SU-DHL-6 (cell line): Measurements from ENCODE around the gene CREG1.

ENCODE experiments used
- H2AFZ ChIP-seq: fragments of 200-600 bp; sonication (generic); 2 replicates; pipeline ENCODE4 v1.6.1; 2014; ENCODE audit warnings: low read depth, mild to moderate bottlenecking, moderate library complexity, mixed read lengths, antibody characterized with exemption, low read length; ENCODE audit not compliant: severe bottlenecking
- H3F3A ChIP-seq: fragments of 200-600 bp; shearing (Covaris generic); 2 replicates; pipeline ENCODE4 v1.6.0; 2016; ENCODE audit warnings: antibody characterized with exemption, mild to moderate bottlenecking; ENCODE audit not compliant: insufficient read depth
- H3K27ac ChIP-seq: fragments of 200-600 bp; sonication (generic); 2 replicates; pipeline ENCODE4 v1.5.1; 2016; ENCODE audit warnings: low read depth, mild to moderate bottlenecking, low read length, moderate library complexity, mixed read lengths
- H3K27me3 ChIP-seq: fragments of 200-600 bp; sonication (generic), shearing (Covaris generic); 2 replicates; pipeline ENCODE4 v1.6.0; 2014; ENCODE audit warnings: mild to moderate bottlenecking, low read length
- H3K36me3 ChIP-seq: fragments of 200-600 bp; sonication (generic); 2 replicates; pipeline ENCODE4 v1.6.1; 2014; ENCODE audit warnings: mild to moderate bottlenecking, low read length, mixed read lengths
- H3K4me2 ChIP-seq: fragments of 300-600, 200-600 bp; shearing (Covaris generic), sonication (generic); 2 replicates; pipeline ENCODE4 v1.6.0; 2014; ENCODE audit warnings: low read length, low read depth, mild to moderate bottlenecking; ENCODE audit not compliant: poor library complexity, severe bottlenecking
- H3K4me3 ChIP-seq: fragments of 200-600 bp; sonication (generic); 2 replicates; pipeline ENCODE4 v1.5.1; 2014; ENCODE audit warnings: antibody characterized with exemption, low read length, mild to moderate bottlenecking, mixed read lengths; ENCODE audit not compliant: insufficient read depth, poor library complexity, severe bottlenecking
- H3K79me2 ChIP-seq: fragments of 200-600 bp; sonication (generic); 2 replicates; pipeline ENCODE4 v1.6.1; 2014; ENCODE audit warnings: mild to moderate bottlenecking, low read length, moderate library complexity; ENCODE audit not compliant: insufficient read depth
- H3K9ac ChIP-seq: fragments of 200-600 bp; sonication (generic); 2 replicates; pipeline ENCODE4 v1.7.0; 2014; ENCODE audit warnings: mild to moderate bottlenecking, low read length
- H3K9me2 ChIP-seq: fragments of 200-600 bp; sonication (generic); replicated peaks from 2 replicates; pipeline ENCODE4 v1.6.1; 2014; ENCODE audit warnings: low read length; ENCODE audit not compliant: insufficient read depth
- H3K9me3 ChIP-seq: fragments of 200-600 bp; sonication (generic); 2 replicates; pipeline ENCODE4 v1.6.1; 2014; ENCODE audit warnings: low read length, mixed read lengths; ENCODE audit not compliant: insufficient read depth
- H4K20me1 ChIP-seq: fragments of 200-600 bp; sonication (generic); 2 replicates; pipeline ENCODE4 v1.6.1; 2014; ENCODE audit warnings: low read depth, mild to moderate bottlenecking, antibody characterized with exemption, low read length, moderate library complexity, mixed read lengths
- CTCF ChIP-seq: fragments of 200-600 bp; sonication (generic); IDR thresholded peaks from one replicate; pipeline ENCODE4 v1.5.1; 2017; ENCODE audit warnings: antibody characterized with exemption, mild to moderate bottlenecking, low read length, moderate library complexity; ENCODE audit not compliant: insufficient read depth, poor library complexity, severe bottlenecking
- EZH2phosphoT487 ChIP-seq: fragments of 200-600 bp; sonication (generic), shearing (Covaris generic); conservative IDR thresholded peaks from 2 replicates; pipeline ENCODE4 v1.6.1; 2018; ENCODE audit warnings: mild to moderate bottlenecking, antibody characterized with exemption, low read length, moderate library complexity, mixed read lengths

CREG1 gene

DNA sequence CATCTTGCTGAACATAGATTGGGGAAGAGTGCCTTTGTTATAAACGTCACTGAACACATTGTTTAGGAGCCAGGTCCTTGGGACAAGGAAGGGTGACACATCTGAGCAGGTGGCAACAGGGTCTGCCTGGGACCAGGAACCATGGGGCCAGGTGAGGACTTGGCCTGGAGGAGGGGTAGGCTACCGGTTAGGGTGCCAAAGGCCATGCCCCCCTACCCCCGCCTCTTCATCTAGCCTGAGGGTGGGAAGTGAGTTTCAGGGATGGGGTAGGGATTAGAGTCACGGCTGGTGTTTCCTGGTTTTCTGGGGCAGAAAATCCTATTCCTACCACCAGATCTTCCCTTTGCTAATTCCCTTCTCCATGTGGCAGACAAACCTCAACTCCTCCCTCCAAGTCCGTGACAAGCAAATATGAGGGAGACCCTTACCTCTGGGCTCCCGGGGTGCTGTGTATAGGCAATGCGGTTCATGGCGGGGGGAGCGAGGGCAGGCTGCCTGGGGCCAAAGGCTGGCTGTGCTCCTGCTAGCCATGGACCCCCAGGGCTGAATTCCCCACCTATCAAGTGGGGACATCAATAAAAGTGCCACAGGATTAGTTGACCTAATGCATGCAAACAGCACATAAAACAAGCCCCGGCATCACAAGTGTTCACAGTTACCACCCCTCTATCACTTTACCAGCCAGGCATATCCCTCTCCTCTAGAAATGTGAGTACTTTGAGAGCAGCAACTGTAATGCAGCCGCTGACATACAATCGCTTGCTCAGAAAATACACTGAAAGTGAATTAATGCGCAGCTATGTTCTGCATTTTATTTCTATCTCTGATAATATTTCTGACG lies 49.7 kb downstream of the CREG1 start:
- TF ChIP-seq EZH2phosphoT487 = no peak
- no peak for TF ChIP-seq CTCF
- no peaks in the 10 kb centered on the region for H4K20me1 ChIP-seq

GRCh38 chr1:167502719-167503462 lies 50.7 kb downstream of the CREG1 start:
- H3K9me2 ChIP-seq = no peaks in the 10 kb centered on the region

More for the DNA sequence above, 49.7 kb downstream of the CREG1 start:
- Histone ChIP-seq H3F3A (no peaks in the 10 kb centered on the region), H3K27me3 (no peaks in the 10 kb centered on the region), H3K4me2 (no peak overlapping the region), H3K9me3 (no peaks in the 10 kb centered on the region), H3K36me3 (no peaks in the 10 kb centered on the region), H3K79me2 (no peaks in the 10 kb centered on the region), H3K4me3 (no peak overlapping the region), H3K9ac (no peak overlapping the region), H3K9me2 (no peaks in the 10 kb centered on the region), H2AFZ (no peak overlapping the region), H3K27ac (no peak overlapping the region)

GRCh38 chr1:167502192-167502551 lies 51.4 kb downstream of the CREG1 start:
- Histone ChIP-seq H3K9me2 (no peaks in the 10 kb centered on the region), H3K9me3 (no peaks in the 10 kb centered on the region), H3K4me3 (no peak overlapping the region), H3K27me3 (no peaks in the 10 kb centered on the region), H2AFZ (no peak overlapping the region), H3K36me3 (no peaks in the 10 kb centered on the region), H3K9ac (no peak overlapping the region), H3K79me2 (no peaks in the 10 kb centered on the region), H3F3A (no peaks in the 10 kb centered on the region), H4K20me1 (no peaks in the 10 kb centered on the region), H3K27ac (no peak overlapping the region), H3K4me2 (no peak overlapping the region)
- TF ChIP-seq EZH2phosphoT487 (no peak), CTCF (no peak)

More at GRCh38 chr1:167502719-167503462, 50.7 kb downstream of the CREG1 start:
- no peak overlapping the region for H3K27ac ChIP-seq
- TF ChIP-seq EZH2phosphoT487 (no peak), CTCF (no peak)
- H3K9me3 ChIP-seq = no peaks in the 10 kb centered on the region
- no peaks in the 10 kb centered on the region for H4K20me1 ChIP-seq
- H3K4me3 ChIP-seq = no peak overlapping the region
- no peaks in the 10 kb centered on the region for H3K27me3 ChIP-seq
- H3F3A ChIP-seq = no peaks in the 10 kb centered on the region
- no peak overlapping the region for H3K9ac ChIP-seq
- no peaks in the 10 kb centered on the region for H3K79me2 ChIP-seq
- H2AFZ ChIP-seq = no peak overlapping the region
- no peaks in the 10 kb centered on the region for H3K36me3 ChIP-seq
- no peak overlapping the region for H3K4me2 ChIP-seq
